A549 (cell line): Measurements from ENCODE around the gene RIMBP2. TPM values are rescaled to one million over a fixed set of nuclear protein-coding genes. Genes with fewer than 3 reads are reported as not detected.

Experiments
- ATAC-seq, 2 experiments: fragments of 200-7000 bp in 1 of 2; fragments of >200 bp in 1 of 2; cut with Nextera tagmentation in 1 of 2; cut with Tn5 transposase in 1 of 2; 3 replicates each; pipeline versions ENCODE4 v1.8.0 to v1.9.1; 2018 to 2020; ENCODE audit warnings: mild to moderate bottlenecking in 1 of 2, moderate library complexity in 1 of 2
- CTCF ChIA-PET: fragments of 300-600 bp; sonication (Branson Sonifier 250); formaldehyde crosslinking; extraction: SDS; loops from one replicate; lab custom pipeline; 2021; ENCODE audit warnings: antibody characterized with exemption, inconsistent platforms; lab: Yijun Ruan, JAX
- POLR2A ChIA-PET: fragments of 350-600 bp; formaldehyde crosslinking; extraction: SDS; loops from one replicate; lab custom pipeline; 2021; ENCODE audit warnings: antibody characterized with exemption, inconsistent platforms; lab: Yijun Ruan, JAX
- DNase-seq, 2 experiments: peaks; one replicate each; pipeline versions ENCODE4 v3.0.0 to v3.0.0-alpha.2; 2011 to 2016; ENCODE audit warnings: low read depth in 1 of 2, low spot score in 1 of 2
- FAIRE-seq: peaks from 2 replicates; lab custom pipeline; 2011; peaks lifted over from hg19 to GRCh38; lab: Jason Lieb, UNC
- H3K27ac ChIP-seq, 2 experiments: fragments of >200 bp; sonication (Bioruptor Twin); formaldehyde crosslinking; 3 replicates each; pipeline ENCODE4 v1.5.1; 2016 to 2017
- H3K4me1 ChIP-seq: fragments of >200 bp; sonication (Bioruptor Twin); formaldehyde crosslinking; 3 replicates; pipeline ENCODE4 v1.6.1; 2016
- H3K4me2 ChIP-seq: fragments of >200 bp; sonication (Bioruptor Twin); formaldehyde crosslinking; 3 replicates; pipeline ENCODE4 v1.6.1; 2016
- H3K4me3 ChIP-seq: fragments of >200 bp; sonication (Bioruptor Twin); formaldehyde crosslinking; 3 replicates; pipeline ENCODE4 v1.5.1; 2016
- H3K9me3 ChIP-seq: fragments of >200 bp; sonication (Bioruptor Twin); formaldehyde crosslinking; 3 replicates; pipeline ENCODE4 v1.6.1; 2016
- CEBPB ChIP-seq, 2 experiments: fragments of >200 bp in 1 of 2; sonication (Bioruptor Twin) in 1 of 2; formaldehyde crosslinking in 1 of 2; IDR thresholded peaks; 2 replicates each; pipeline ENCODE4 v1.6.1; 2012 to 2016
- CHD2 ChIP-seq: fragments of 150-350 bp; IDR thresholded peaks from 2 replicates; pipeline ENCODE4 v1.6.1; 2014; ENCODE audit warnings: low read length; ENCODE audit not compliant: partially characterized antibody
- CHD4 ChIP-seq: fragments of 200-600 bp; sonication (generic); IDR thresholded peaks from 2 replicates; pipeline ENCODE4 v1.6.1; 2016; ENCODE audit warnings: antibody characterized with exemption, mild to moderate bottlenecking, borderline replicate concordance
- E2F6 ChIP-seq: IDR thresholded peaks from 2 replicates; pipeline ENCODE4 v1.6.1; 2012; ENCODE audit warnings: low read depth, borderline replicate concordance
- EHF ChIP-seq: fragments of 250-450 bp; sonication (Bioruptor Pico); IDR thresholded peaks from 2 replicates; pipeline ENCODE4 v1.5.0; 2020; ENCODE audit warnings: mild to moderate bottlenecking
- EP300 ChIP-seq, 2 experiments: fragments of >200 bp; sonication (Bioruptor Twin); formaldehyde crosslinking; IDR thresholded peaks; 2 replicates in 1 of 2; 3 replicates in 1 of 2; pipeline ENCODE4 v1.6.1; 2016 to 2017
- FOSB ChIP-seq: fragments of 250-450 bp; sonication (Bioruptor Pico); IDR thresholded peaks from 2 replicates; pipeline ENCODE4 v1.5.0; 2020; ENCODE audit warnings: mild to moderate bottlenecking, moderate library complexity
- KDM5A ChIP-seq: fragments of 200-600 bp; sonication (generic); IDR thresholded peaks from 2 replicates; pipeline ENCODE4 v1.6.1; 2016; ENCODE audit warnings: antibody characterized with exemption, mild to moderate bottlenecking
- MAX ChIP-seq: IDR thresholded peaks from 2 replicates; pipeline ENCODE4 v1.6.1; 2012
- NPAS2 ChIP-seq: fragments of 250-450 bp; sonication (Bioruptor Pico); IDR thresholded peaks from 2 replicates; pipeline ENCODE4 v1.8.0; 2022; ENCODE audit warnings: mild to moderate bottlenecking, moderate library complexity, borderline replicate concordance
- NR3C1 ChIP-seq: fragments of >200 bp; sonication (Bioruptor Twin); formaldehyde crosslinking; IDR thresholded peaks from 3 replicates; pipeline ENCODE4 v1.6.1; 2017
- PBX3 ChIP-seq: IDR thresholded peaks from 2 replicates; pipeline ENCODE4 v1.6.1; 2012
- PHF8 ChIP-seq: fragments of 200-600 bp; sonication (generic); IDR thresholded peaks from 2 replicates; pipeline ENCODE4 v1.6.1; 2016; ENCODE audit warnings: low read depth, mild to moderate bottlenecking, antibody characterized with exemption, moderate library complexity, borderline replicate concordance
- REST ChIP-seq: fragments of 200-600 bp; sonication (generic); IDR thresholded peaks from 2 replicates; pipeline ENCODE4 v1.6.1; 2016; ENCODE audit warnings: antibody characterized with exemption, mild to moderate bottlenecking, moderate library complexity
- RFX5 ChIP-seq: fragments of 450-650 bp; IDR thresholded peaks from 2 replicates; pipeline ENCODE4 v1.7.1; 2014; ENCODE audit warnings: antibody characterized with exemption, mild to moderate bottlenecking, moderate library complexity
- TFCP2L1 ChIP-seq: fragments of 250-450 bp; sonication (Bioruptor Pico); IDR thresholded peaks from 2 replicates; pipeline ENCODE4 v1.5.0; 2021; ENCODE audit warnings: mild to moderate bottlenecking
- ZC3H11A ChIP-seq: fragments of 450-650 bp; IDR thresholded peaks from 2 replicates; pipeline ENCODE4 v1.6.1; 2014; ENCODE audit warnings: antibody characterized with exemption, mild to moderate bottlenecking
- ZFP36 ChIP-seq: fragments of 450-650 bp; IDR thresholded peaks from 2 replicates; pipeline ENCODE4 v1.6.1; 2014; ENCODE audit warnings: borderline replicate concordance; ENCODE audit not compliant: partially characterized antibody
- WGBS: methylation state at CpG from one replicate; pipeline ENCODE4 v1.1.6; 2017; ENCODE audit errors: missing lambda C conversion rate; 5-methylcytosine and 5-hydroxymethylcytosine counted together
- polyA plus RNA-seq, 4 experiments: library from polyadenylated mRNA; depleted of rRNA in 3 of 4; stranded (reverse); fragments of >200 nt; fragmentation: RNase III in 1 of 4; extraction: RNeasy Plus Mini Kit Qiagen cat#74134 plus additional on column Dnase treatment in 1 of 4; gene quantifications; 2 replicates in 3 of 4; 3 replicates in 1 of 4; pipeline ENCODE4 v1.2.3, GENCODE V29; 2011 to 2017

The RIMBP2 gene
- polyA plus RNA-seq, 2 of the 4 experiments (the other 2 are of a cell fraction), result not detected

- CTCF ChIA-PET, result no interaction called here
- no peak for TF ChIP-seq EP300 (IDR thresholded peaks at IDR 0.05)
- no peak for TF ChIP-seq FOSB (CRISPR knock-in tag)
- TF ChIP-seq REST, result no peak
- no peak for TF ChIP-seq CEBPB (IDR thresholded peaks at IDR 0.05)
- no peak for TF ChIP-seq NPAS2 (CRISPR knock-in tag)
- 26% methylated on average over 12 of the region's 12 CpGs for WGBS
- no peak for DNase-seq
- no peak for FAIRE-seq
- H3K4me1 ChIP-seq, result no peaks in the 10 kb centered on the region
- H3K4me3 ChIP-seq, result no peak overlapping the region
- POLR2A ChIA-PET, result no interaction called here
- H3K4me2 ChIP-seq, result no peak overlapping the region
- ATAC-seq, result no peak
- no peak overlapping the region for H3K27ac ChIP-seq
- no peaks in the 10 kb centered on the region for H3K9me3 ChIP-seq
Measured at GRCh38 chr12:130477266-130477665, 238.8 kb downstream of the RIMBP2 start.

- H3K4me3 ChIP-seq, result no peak overlapping the region
- DNase-seq (no peak), FAIRE-seq (no peak), ATAC-seq (no peak)
- no peak overlapping the region for H3K4me2 ChIP-seq
- no peak overlapping the region for H3K27ac ChIP-seq
- no peak for TF ChIP-seq ZC3H11A
- 1% methylated on average over 20 of the region's 20 CpGs for WGBS
- ChIA-PET POLR2A (no interaction called here), CTCF (no interaction called here)
- no peaks in the 10 kb centered on the region for H3K9me3 ChIP-seq
- no peaks in the 10 kb centered on the region for H3K4me1 ChIP-seq
Measured at GRCh38 chr12:130476451-130477135, 239.5 kb downstream of the RIMBP2 start.

GRCh38 chr12:130474599-130475269 is 241.4 kb downstream of the RIMBP2 start:
- Histone ChIP-seq H3K4me3 (no peak overlapping the region), H3K4me2 (no peak overlapping the region), H3K4me1 (no peaks in the 10 kb centered on the region), H3K27ac (no peak overlapping the region), H3K9me3 (no peaks in the 10 kb centered on the region)
- ATAC-seq (no peak), DNase-seq (no peak), FAIRE-seq (no peak)
- WGBS, result 29% methylated on average over 27 of the region's 27 CpGs
- POLR2A ChIA-PET, result no interaction called here
- TF ChIP-seq CHD4, result no peak
- no peak for TF ChIP-seq E2F6
- TF ChIP-seq NR3C1, result no peak
- TF ChIP-seq TFCP2L1 (CRISPR knock-in tag), result no peak
- TF ChIP-seq, all 56 proteins: peak for 0
- CTCF ChIA-PET, result no interaction called here

GRCh38 chr12:130473266-130473665 is 242.8 kb downstream of the RIMBP2 start:
- Histone ChIP-seq H3K27ac (no peak overlapping the region), H3K9me3 (no peaks in the 10 kb centered on the region), H3K4me3 (no peak overlapping the region), H3K4me1 (no peaks in the 10 kb centered on the region), H3K4me2 (no peak overlapping the region)
- CTCF ChIA-PET, result no interaction called here
- POLR2A ChIA-PET, result no interaction called here
- no peak for DNase-seq
- no peak for FAIRE-seq
- TF ChIP-seq PBX3 (no peak), CHD2 (no peak), NR3C1 (no peak), EHF (no peak), KDM5A (no peak), ZFP36 (no peak), PHF8 (no peak), RFX5 (no peak), MAX (no peak)
- no peak for ATAC-seq
- WGBS, result 30% methylated on average over 17 of the region's 17 CpGs
